Measurements from ENCODE around the gene MYMK.

MYMK gene

GRCh38 chr9:133558191-133559126 lies 33.7 kb upstream of the MYMK start:
- DNase-seq (ENCODE audit: low read depth in 2 of 2) = no peak

DNA sequence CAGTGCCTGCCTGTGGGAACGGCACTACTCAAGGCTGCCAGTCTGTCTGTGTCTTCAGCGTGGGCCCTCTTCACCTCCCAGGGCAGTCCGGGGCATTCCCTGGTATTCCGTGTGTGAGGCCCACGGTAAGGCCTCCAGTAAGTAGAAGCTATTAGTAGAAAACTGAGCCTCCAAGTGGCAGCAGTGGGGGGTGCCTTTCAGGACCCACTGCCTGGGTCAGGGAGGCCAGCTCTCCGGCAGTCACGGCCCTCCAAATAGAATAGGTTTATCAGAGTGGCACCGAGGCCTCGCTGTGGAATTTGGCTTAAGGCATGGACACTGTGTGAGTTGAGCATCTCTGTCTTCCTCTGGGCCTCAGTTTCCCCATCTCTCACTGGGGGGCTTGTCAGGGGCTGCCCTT lies 32.8 kb upstream of the MYMK start:
- DNase-seq (ENCODE audit: low read depth in 2 of 2) = no peak

DNA sequence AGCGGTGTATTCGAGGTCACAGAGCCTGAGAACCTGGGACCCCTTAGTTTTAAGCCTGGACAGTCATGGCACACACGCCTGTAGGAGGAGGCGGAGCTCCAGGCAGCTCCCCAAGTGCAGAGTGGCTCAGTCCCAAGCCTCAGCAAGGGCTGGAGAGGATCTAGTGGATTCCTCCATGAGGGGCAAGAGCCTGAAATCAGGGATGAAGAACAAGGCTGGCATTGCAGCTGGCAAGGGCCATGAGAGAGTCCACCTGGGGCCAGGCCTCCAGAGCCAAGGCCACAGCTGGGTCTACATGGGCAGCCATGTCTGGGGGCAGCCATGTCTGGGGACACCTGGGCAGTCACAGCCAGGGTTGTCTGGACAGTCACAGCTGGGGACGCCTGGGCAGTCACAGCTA lies 31.6 kb upstream of the MYMK start:
- no peak for DNase-seq (ENCODE audit: low read depth in 2 of 2)

DNA sequence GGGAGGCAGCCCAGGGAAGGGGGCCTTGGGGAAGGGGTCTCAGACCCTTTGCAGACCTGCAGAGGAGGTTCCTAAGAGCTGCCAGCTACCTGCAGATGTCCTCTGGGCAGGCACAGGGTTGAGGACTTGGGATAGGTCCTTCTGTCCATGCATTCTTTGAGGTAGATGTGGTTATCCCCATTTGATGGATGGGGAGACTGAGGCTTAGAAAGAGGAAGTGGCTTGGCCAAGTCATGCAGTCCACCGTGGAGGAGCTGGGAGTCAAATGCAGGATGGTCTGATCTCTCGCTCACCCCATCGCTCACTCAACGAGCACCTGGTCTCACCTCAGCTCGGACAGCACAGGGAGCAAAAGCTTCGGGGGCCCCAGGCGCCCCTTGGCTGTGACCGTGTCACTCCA lies 30.0 kb upstream of the MYMK start:
- no peak for DNase-seq (ENCODE audit: low read depth in 2 of 2)

- DNase-seq (ENCODE audit: low read depth in 2 of 2) = no peak
Observed at GRCh38 chr9:133553973-133554713, 29.4 kb upstream of the MYMK start.

DNA sequence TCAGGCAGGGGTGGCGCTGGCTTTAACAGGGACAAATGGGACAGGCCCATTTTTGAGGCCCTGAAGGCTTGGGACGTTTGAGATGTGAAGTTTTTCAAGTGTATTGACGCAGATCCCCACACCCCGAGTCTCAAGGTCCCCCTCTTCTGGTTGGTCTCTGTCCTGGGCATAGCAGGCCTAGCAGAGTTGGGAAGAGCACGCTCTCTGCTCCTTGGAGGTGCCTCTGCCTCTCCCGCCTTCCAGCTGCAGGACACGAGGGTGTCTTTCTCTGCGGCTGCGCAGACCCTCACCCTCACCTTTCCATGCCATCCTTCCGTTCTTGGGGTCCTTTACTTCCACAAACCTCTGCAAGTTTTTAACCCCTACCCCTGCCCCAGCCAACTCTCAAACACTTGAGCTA lies 28.4 kb upstream of the MYMK start:
- no peak for DNase-seq (ENCODE audit: low read depth in 2 of 2)

DNA sequence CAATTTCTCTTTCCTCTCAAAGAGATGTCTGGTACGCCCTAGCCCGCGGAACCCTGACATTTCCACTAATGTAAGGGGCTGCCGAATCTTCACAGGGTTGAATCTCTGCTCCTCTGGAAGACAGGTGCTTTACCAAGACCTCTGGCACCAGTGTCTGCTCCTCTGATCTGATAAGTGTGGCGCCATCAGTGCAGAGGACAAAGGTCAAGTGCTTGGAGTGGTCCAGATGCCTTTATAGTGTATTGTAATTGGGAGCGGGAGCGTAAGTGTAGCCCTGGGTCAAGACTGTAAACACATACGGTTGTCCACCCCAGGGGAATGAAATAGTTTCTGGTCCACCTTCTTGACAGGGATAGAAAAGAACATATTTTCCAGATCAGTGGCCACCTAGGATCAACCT lies 27.5 kb upstream of the MYMK start:
- DNase-seq (ENCODE audit: low read depth in 2 of 2) = no peak

DNA sequence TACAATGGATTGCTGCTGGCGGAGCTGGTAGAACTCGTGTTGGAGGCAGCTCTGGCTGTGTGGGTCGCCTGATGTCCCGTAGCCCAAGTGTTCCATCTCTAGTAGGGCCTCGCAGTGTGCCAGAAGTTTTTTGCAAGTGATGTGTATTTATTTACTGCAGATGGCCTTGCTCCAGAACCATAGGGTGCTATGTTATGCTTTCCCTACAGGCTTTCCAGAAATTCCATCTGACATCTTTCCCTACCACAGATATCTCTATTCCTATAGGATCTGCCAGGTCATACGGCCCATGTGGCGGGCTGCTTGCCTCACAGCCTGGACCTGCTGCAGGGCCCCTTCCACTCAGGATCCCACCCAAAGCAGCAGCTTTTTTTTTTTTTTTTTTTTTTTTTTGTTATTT lies 26.7 kb upstream of the MYMK start:
- DNase-seq (ENCODE audit: low read depth in 2 of 2) = no peak

GRCh38 chr9:133547116-133547515 lies 22.4 kb upstream of the MYMK start:
- DNase-seq (ENCODE audit: low read depth in 2 of 2) = no peak

- no peak for DNase-seq (ENCODE audit: low read depth in 2 of 2)
Observed at GRCh38 chr9:133546287-133546680, 21.5 kb upstream of the MYMK start.

- DNase-seq (ENCODE audit: low read depth in 2 of 2) = no peak
Observed at GRCh38 chr9:133545494-133546286, 20.9 kb upstream of the MYMK start.

- no peak for DNase-seq (ENCODE audit: low read depth in 2 of 2)
Observed at GRCh38 chr9:133543772-133544467, 19.2 kb upstream of the MYMK start.

GRCh38 chr9:133542002-133542401 lies 17.2 kb upstream of the MYMK start:
- no peak for DNase-seq (ENCODE audit: low read depth in 2 of 2)

DNA sequence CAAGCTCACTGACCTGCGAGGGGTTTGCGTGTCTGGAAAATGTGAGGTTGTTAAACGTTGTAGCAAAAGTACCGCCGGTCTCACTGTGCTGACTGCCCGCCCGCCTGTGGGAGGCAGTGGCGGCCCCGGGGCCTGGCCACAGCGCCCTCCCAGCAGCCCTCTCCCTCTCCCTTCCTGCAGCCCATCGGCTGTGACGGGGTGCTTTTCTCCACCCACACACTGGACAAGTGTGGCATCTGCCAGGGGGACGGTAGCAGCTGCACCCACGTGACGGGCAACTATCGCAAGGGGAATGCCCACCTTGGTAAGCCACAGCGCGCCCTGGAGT lies 15.9 kb upstream of the MYMK start:
- no peak for DNase-seq (ENCODE audit: low read depth in 2 of 2)

DNA sequence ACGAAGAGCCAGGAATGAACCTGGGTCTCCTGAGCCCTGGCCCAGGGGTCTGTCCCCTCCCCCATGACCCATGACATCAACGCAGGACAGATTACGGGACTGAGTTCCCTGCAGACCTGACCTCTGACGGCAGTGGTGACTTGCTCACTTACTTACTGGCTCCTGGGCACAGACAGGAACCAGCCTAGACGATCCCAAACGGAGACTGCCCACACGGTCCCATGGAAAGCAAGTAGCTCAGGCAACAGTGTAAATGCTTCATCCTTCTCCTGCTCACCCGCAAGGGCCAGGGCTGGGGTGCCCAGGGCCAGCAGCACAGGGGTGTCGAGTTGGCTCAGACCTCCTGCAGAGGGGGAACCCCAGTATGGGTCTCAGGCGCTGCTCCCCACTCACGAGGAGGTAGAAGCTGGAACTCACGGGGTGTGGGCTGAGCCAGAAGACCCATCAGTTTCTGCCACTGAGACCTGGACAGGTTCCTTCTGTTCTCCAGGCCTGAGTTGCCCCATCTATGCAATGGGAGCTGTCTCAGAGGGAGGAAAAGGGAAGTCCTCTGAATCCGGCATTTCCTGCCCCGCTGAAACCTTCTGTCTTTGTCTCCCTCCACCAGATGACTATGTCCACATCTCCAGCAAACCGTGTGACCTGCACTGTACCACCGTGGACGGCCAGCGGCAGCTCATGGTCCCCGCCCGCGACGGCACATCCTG lies 15.4 kb upstream of the MYMK start:
- DNase-seq (ENCODE audit: low read depth in 2 of 2) = no peak

GRCh38 chr9:133538851-133539833 lies 14.4 kb upstream of the MYMK start:
- no peak for DNase-seq (ENCODE audit: low read depth in 2 of 2)

DNA sequence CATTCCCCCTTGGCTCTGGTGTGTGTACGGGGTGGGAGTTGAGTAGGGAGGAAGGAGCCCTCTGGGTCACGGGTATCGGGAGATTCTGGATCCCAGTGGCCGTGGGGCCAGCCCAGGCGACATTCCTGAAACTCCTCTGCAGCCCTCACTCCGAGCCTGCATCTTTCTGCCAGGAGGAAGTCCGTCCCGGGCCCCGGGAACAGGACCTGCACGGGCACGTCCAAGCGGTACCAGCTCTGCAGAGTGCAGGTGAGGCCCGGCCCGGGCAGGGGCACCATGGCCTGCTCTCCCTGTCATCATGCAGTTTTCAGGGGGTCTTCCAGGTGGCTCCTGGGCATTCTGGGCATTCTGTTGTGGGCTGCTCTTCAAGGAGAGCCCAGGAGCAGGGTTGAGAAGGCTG lies 13.4 kb upstream of the MYMK start:
- no peak for DNase-seq (ENCODE audit: low read depth in 2 of 2)

GRCh38 chr9:133537257-133537656 lies 12.5 kb upstream of the MYMK start:
- no peak for DNase-seq (ENCODE audit: low read depth in 2 of 2)

DNA sequence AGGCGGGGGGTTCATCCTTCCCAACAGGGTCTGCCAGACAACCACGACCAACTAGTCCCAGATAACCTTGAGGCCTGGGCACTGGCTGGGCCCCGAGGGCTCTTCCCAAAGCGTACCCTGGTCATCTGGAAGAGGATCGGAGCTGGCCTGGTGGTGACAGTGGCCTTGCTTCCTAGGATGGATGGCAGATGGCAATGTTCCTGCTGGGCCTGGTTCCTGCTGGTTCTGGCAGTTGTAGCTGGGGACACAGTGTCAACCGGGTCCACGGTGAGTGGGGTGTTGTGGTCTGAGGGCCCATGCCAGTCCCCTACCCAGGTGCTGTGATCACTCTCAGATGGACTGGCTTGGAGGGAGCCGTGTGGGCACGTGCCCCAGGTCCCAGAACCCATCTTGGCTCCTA lies 11.8 kb upstream of the MYMK start:
- DNase-seq (ENCODE audit: low read depth in 2 of 2) = no peak

- no peak for DNase-seq (ENCODE audit: low read depth in 2 of 2)
Observed at GRCh38 chr9:133536080-133536479, 11.3 kb upstream of the MYMK start.

All from activated CD8-positive, alpha-beta memory T cell treated with anti-CD3 and anti-CD28 coated beads for 4 hours (primary cell).